K562 (cell line): Measurements from ENCODE around the gene MYADML2. TPM values are rescaled to one million over a fixed set of nuclear protein-coding genes. Genes with fewer than 3 reads are reported as not detected.
A peak's percentile ranks its signal among the peaks of the same experiment; 100 is the strongest.
"Not testable (repeated sequence)": the region's sequence is repeated elsewhere in the genome, so short reads cannot be mapped to it uniquely, and the experiment has no call there.

Experiments used
- ATAC-seq: fragments of 200-7000 bp; cut with Tn5 transposase; 3 replicates; pipeline ENCODE4 v1.9.1; 2020; ENCODE audit warnings: moderate library complexity
- BruUV-seq: library from RNA; stranded (reverse); fragments of 400-500 nt; replicated peaks from 2 replicates; lab custom pipeline; 2021; lab: Mats Ljungman, UMichigan
- CTCF ChIA-PET: fragments of 300-600 bp; formaldehyde crosslinking; extraction: SDS; loops from one replicate; lab custom pipeline; 2021; ENCODE audit warnings: low intra/inter-chr PET ratio; lab: Yijun Ruan, JAX
- POLR2A ChIA-PET: fragments of 300-600, 350-650 bp; sonication (Branson Sonifier 250); formaldehyde crosslinking; extraction: SDS; loops from one replicate; lab custom pipeline; 2021; ENCODE audit warnings: antibody characterized with exemption, inconsistent platforms; lab: Yijun Ruan, JAX
- DNase-seq, 4 experiments: peaks; one replicate each; pipeline versions ENCODE4 v3.0.0 to v3.0.0-alpha.2; 2011 to 2018; ENCODE audit warnings: low spot score in 3 of 4, mixed read lengths in 3 of 4; ENCODE audit errors: extremely low read depth in 1 of 4
- FAIRE-seq: peaks from 2 replicates; lab custom pipeline; 2011; peaks lifted over from hg19 to GRCh38; lab: Jason Lieb, UNC
- H2AFZ ChIP-seq: 2 replicates; pipeline ENCODE4 v1.6.0; 2011; ENCODE audit warnings: low read depth, low read length, control low read depth, inconsistent platforms
- H3K27ac ChIP-seq: fragments of 200-600 bp; 3 replicates; pipeline ENCODE4 v1.8.0; 2011; ENCODE audit warnings: low read depth, mild to moderate bottlenecking, control low read depth, inconsistent platforms, low read length, moderate library complexity, mixed read lengths; ENCODE audit errors: extremely low read depth
- H3K27me3 ChIP-seq, 2 experiments: fragments of 300-600 bp in 1 of 2; 2 replicates in 1 of 2; 3 replicates in 1 of 2; pipeline versions ENCODE4 v1.6.0 to v1.8.0; 2011; ENCODE audit warnings: inconsistent platforms in 2 of 2, low read length in 2 of 2, mild to moderate bottlenecking in 1 of 2, mixed read lengths in 1 of 2, moderate library complexity in 1 of 2; ENCODE audit not compliant: control insufficient read depth in 2 of 2, insufficient read depth in 2 of 2
- H3K36me3 ChIP-seq: fragments of 300-600 bp; 3 replicates; pipeline ENCODE4 v1.8.0; 2011; ENCODE audit warnings: mild to moderate bottlenecking, low read length, inconsistent platforms; ENCODE audit not compliant: control insufficient read depth, insufficient read depth
- H3K4me1 ChIP-seq, 2 experiments: fragments of 200-600 bp in 1 of 2; replicated peaks in 1 of 2; 2 replicates in 1 of 2; 3 replicates in 1 of 2; pipeline versions ENCODE4 v1.5.1 to v1.8.0; 2011; ENCODE audit warnings: inconsistent platforms in 2 of 2, low read length in 2 of 2, mild to moderate bottlenecking in 1 of 2, mixed read lengths in 1 of 2, moderate library complexity in 1 of 2; ENCODE audit not compliant: control insufficient read depth in 2 of 2, insufficient read depth in 2 of 2
- H3K4me2 ChIP-seq: 2 replicates; pipeline ENCODE4 v1.6.1; 2011; ENCODE audit warnings: low read length, control low read depth, inconsistent platforms, mixed read lengths; ENCODE audit not compliant: insufficient read depth
- H3K4me3 ChIP-seq: fragments of 200-600 bp; sonication (generic), shearing (Covaris generic); 2 replicates; pipeline ENCODE4 v1.5.1; 2016; ENCODE audit warnings: control low read depth, inconsistent platforms
- H3K79me2 ChIP-seq: fragments of 200-600 bp; 3 replicates; pipeline ENCODE4 v1.8.0; 2011; ENCODE audit warnings: low read length, inconsistent platforms; ENCODE audit not compliant: control insufficient read depth, insufficient read depth
- H3K9ac ChIP-seq, 2 experiments: 2 replicates each; pipeline versions ENCODE4 v1.6.0 to v1.6.1; 2011; ENCODE audit warnings: low read depth in 2 of 2, low read length in 2 of 2, control low read depth in 1 of 2, inconsistent platforms in 1 of 2, mild to moderate bottlenecking in 1 of 2, mixed read lengths in 1 of 2; ENCODE audit not compliant: insufficient read depth in 1 of 2
- H3K9me1 ChIP-seq: one replicate; pipeline ENCODE4 v1.6.0; 2011; ENCODE audit warnings: inconsistent platforms, mild to moderate bottlenecking, low read length, moderate library complexity; ENCODE audit not compliant: control insufficient read depth, insufficient read depth
- H3K9me3 ChIP-seq: replicated peaks from 2 replicates; pipeline ENCODE4 v1.5.1; 2011; ENCODE audit warnings: low read depth, low read length, inconsistent platforms; ENCODE audit not compliant: control insufficient read depth, insufficient read depth
- H4K20me1 ChIP-seq: replicated peaks from 2 replicates; pipeline ENCODE4 v1.6.1; 2011; ENCODE audit warnings: low read length, inconsistent platforms, mixed read lengths; ENCODE audit not compliant: control insufficient read depth, insufficient read depth
- GABPA ChIP-seq: fragments of 200-800 bp; sonication (Bioruptor generic); conservative IDR thresholded peaks from 2 replicates; pipeline ENCODE4 v1.6.1; 2016; ENCODE audit warnings: low read depth, missing genetic modification characterization, missing compliant biosample characterization
- NRF1 ChIP-seq, 2 experiments: fragments of 450-650 bp; IDR thresholded peaks in 1 of 2; conservative IDR thresholded peaks in 1 of 2; 2 replicates each; pipeline ENCODE4 v1.6.1; 2014; ENCODE audit warnings: mild to moderate bottlenecking in 2 of 2
- POLR2AphosphoS2 ChIP-seq: IDR thresholded peaks from 2 replicates; pipeline ENCODE4 v1.6.1; 2012; ENCODE audit warnings: low read length, improper control_type of control experiment
- POLR2B ChIP-seq: fragments of 450-650 bp; IDR thresholded peaks from 2 replicates; pipeline ENCODE4 v1.6.1; 2018; ENCODE audit warnings: low read depth; ENCODE audit not compliant: partially characterized antibody
- SUPT5H ChIP-seq: fragments of 450-650 bp; IDR thresholded peaks from 2 replicates; pipeline ENCODE4 v1.6.1; 2016
- ZFX ChIP-seq: sonication (generic); formaldehyde crosslinking; IDR thresholded peaks from 2 replicates; pipeline ENCODE4 v1.8.0; 2022; ENCODE audit warnings: mild to moderate bottlenecking, missing genetic modification reagents, moderate library complexity
- ZNF830 ChIP-seq: fragments of 250-450 bp; sonication (Bioruptor Pico); IDR thresholded peaks from 2 replicates; pipeline ENCODE4 v1.5.0; 2021; ENCODE audit warnings: mild to moderate bottlenecking
- WGBS: fragments of 100-300 bp; shearing (Covaris generic); methylation state at CpG from one replicate; pipeline ENCODE4 v1.1.6; 2016; ENCODE audit warnings: low coverage, mixed read lengths; ENCODE audit not compliant: insufficient coverage; ENCODE audit errors: missing lambda C conversion rate; 5-methylcytosine and 5-hydroxymethylcytosine counted together
- in situ Hi-C: fragments of 300-500 bp; cut with MboI; formaldehyde crosslinking; loops from 4 replicates; pipeline ENCODE4 v1.15.0; 2018; ENCODE audit warnings: inconsistent platforms, mixed read lengths
- intact Hi-C: fragments of 100-400 bp; cut with micrococcal nuclease; formaldehyde crosslinking; loops from 2 replicates; pipeline ENCODE4 v1.14.2; 2022
- polyA plus RNA-seq, 8 experiments: library from polyadenylated mRNA; depleted of rRNA in 4 of 8; stranded (reverse) in 5 of 8; unstranded in 3 of 8; fragments of >200 nt; fragmentation: Nextera tagmentation in 2 of 8; fragmentation: Illumina TruSeq in 1 of 8; extraction: Ambion mirVana in 2 of 8; extraction: Trizol in 1 of 8; gene quantifications; 2 replicates each; pipeline versions ENCODE4 v1.2.1 to v1.2.3, GENCODE V29; 2011 to 2014; ENCODE audit warnings: inconsistent platforms in 1 of 8, missing spikeins in 1 of 8
- total RNA-seq, 7 experiments: library from RNA; depleted of rRNA in 6 of 7; stranded (reverse); fragments of >200 nt in 6 of 7; fragmentation: Illumina TruSeq in 2 of 7; extraction: Trizol in 2 of 7; gene quantifications; 2 replicates each; pipeline versions ENCODE4 v1.2.1 to v1.2.3, GENCODE V29; 2011 to 2021; ENCODE audit warnings: low replicate concordance in 1 of 7

MYADML2 gene
- total and polyA plus RNA-seq, 9 of the 15 experiments (the other 6 are each of a cell fraction or from before 2014, with no cell fraction given), result not detected

GRCh38 chr17:81918832-81919545 is 28.0 kb downstream of the MYADML2 start (continued):
- TF ChIP-seq ZFX, result peak; percentile 46; the same call in 1 of the 2 replicates
- TF ChIP-seq ZNF830 (CRISPR knock-in tag), result no peak

DNA sequence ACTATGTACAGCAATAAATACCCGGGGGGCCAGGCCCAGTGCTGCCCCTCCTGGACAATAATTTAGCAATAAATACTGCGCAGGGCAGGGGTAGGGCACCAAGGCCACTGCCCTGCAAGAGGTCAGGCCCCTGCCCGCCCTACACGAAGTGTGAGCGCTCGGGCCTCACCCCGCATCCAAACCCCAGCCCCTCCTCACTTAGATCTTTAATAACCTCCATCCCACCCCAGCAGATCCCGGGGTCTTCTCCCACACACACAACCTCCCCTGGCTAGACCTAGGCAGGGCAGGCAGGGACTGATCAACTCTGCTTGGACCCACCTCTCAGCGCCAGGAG is 28.7 kb downstream of the MYADML2 start:
- BruUV-seq, CTCF ChIA-PET, H3K9me1 ChIP-seq, H3K9me3 ChIP-seq, H3K27ac ChIP-seq, intact Hi-C loops, DNase-seq, in situ Hi-C loops, H3K27me3 ChIP-seq, H2AFZ ChIP-seq: not testable (repeated sequence)
- Histone ChIP-seq H3K4me3 (peak overlapping the region; percentile 91), H3K79me2 (peaks cover 74% of the 10 kb centered on the region), H3K4me1 (peaks cover 37 to 90% of the 10 kb centered on the region in 2 experiments), H3K9ac (peak overlapping the region in 1 of 2 experiments; percentile 73; a peak in 1 of 4 replicates), H3K36me3 (peaks cover 75% of the 10 kb centered on the region), H4K20me1 (peaks cover 18% of the 10 kb centered on the region; the same call in 1 of the 2 replicates), H3K4me2 (peak overlapping the region; percentile 96)
- POLR2A ChIA-PET, result interaction anchor here (1.0 kb wide), 1 partner anchor 32 kb away, joined by 4 read pairs; no protein-coding TSS in a partner anchor
- TF ChIP-seq GABPA (tag) (peak; percentile 2; the same call in 1 of the 2 replicates), POLR2B (peak; percentile 38), POLR2AphosphoS2 (peak; percentile 32; the same call in 1 of the 2 replicates), SUPT5H (0 out of 2 replicates have a peak, but pooled peaks have one; percentile 57), NRF1 (conservative IDR thresholded peaks at IDR 0.05 in 1 of 2, IDR thresholded peaks at IDR 0.05 in 1 of 2) (peak in 1 of 2 experiments; percentile 4; a peak in 2 of 4 replicates)
- FAIRE-seq (peak; percentile 64), ATAC-seq (peak; percentile 5)
- WGBS, result 21% methylated on average over 8 of the region's 9 CpGs
